ENCODE data around the gene WBP1L. TPM values are rescaled to one million over a fixed set of nuclear protein-coding genes. Genes with fewer than 3 reads are reported as not detected.
A peak's percentile ranks its signal among the peaks of the same experiment; 100 is the strongest.

The WBP1L gene
- total RNA-seq, 4 donors from 2014 or later, result 103 to 204 (median 145) TPM

DNA sequence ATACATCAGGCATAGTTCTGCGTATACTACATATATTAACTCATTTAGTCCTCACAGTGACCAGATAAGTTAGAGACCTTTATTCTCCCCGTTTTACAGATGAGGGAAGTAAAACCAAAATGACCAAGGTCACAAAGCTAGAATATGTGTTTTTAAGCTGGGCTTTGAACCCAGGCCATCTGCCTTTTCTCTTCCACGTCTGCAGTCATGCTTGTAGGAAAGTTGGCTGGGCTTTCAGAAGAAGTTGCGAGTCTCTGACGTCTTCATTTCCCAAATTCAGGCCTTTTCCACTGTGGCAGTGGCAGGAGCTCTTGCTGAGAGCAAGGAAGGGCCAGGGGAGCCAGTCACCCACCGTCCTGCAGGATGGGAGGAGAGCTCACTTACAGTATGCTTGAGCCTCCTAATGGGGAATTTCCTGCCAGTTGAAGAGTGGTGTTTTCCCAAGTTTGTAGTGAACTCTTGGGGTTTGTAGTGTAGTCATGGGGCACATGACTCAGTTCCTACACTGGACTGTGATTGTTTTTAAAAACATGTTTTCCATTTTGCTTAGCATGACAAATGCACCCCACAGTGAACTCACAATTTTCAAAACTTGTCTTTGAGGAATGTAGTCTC, 59.3 kb downstream of the WBP1L start:
- TF ChIP-seq, protein P1, sequence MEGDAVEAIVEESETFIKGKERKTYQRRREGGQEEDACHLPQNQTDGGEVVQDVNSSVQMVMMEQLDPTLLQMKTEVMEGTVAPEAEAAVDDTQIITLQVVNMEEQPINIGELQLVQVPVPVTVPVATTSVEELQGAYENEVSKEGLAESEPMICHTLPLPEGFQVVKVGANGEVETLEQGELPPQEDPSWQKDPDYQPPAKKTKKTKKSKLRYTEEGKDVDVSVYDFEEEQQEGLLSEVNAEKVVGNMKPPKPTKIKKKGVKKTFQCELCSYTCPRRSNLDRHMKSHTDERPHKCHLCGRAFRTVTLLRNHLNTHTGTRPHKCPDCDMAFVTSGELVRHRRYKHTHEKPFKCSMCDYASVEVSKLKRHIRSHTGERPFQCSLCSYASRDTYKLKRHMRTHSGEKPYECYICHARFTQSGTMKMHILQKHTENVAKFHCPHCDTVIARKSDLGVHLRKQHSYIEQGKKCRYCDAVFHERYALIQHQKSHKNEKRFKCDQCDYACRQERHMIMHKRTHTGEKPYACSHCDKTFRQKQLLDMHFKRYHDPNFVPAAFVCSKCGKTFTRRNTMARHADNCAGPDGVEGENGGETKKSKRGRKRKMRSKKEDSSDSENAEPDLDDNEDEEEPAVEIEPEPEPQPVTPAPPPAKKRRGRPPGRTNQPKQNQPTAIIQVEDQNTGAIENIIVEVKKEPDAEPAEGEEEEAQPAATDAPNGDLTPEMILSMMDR (IDR thresholded peaks at IDR 0.05 in 4 of 5, conservative IDR thresholded peaks at IDR 0.05 in 1 of 5), result no peak
- TF ChIP-seq POLR2A (IDR thresholded peaks at IDR 0.05), result no peak
- Histone ChIP-seq H3K27ac (peak overlapping the region; percentile 77 to 100 (median 92)), H3K4me3 (no peak overlapping the region), H3K9me3 (no peaks in the 10 kb centered on the region), H3K27me3 (no peaks in the 10 kb centered on the region), H3K4me1 (peaks cover 70% of the 10 kb centered on the region in 2 donors), H3K36me3 (peaks cover 0 to 18% of the 10 kb centered on the region in 2 donors)
- peak in 1 of 2 donors; percentile 39 for DNase-seq
- intact Hi-C loops (cut with DNase I; ENCODE audit: low total_unique reads), result no loop called here
- peak in 1 of 2 donors; percentile 12 for ATAC-seq
- in situ Hi-C loops (cut with MboI; ENCODE audit: low sequenced_read_pairs in 4 of 4), result loop anchor here in 1 of 4 donors (10.0 kb wide), 1 partner anchor 58 kb away; the partner anchor contains the start of gene WBP1L

DNA sequence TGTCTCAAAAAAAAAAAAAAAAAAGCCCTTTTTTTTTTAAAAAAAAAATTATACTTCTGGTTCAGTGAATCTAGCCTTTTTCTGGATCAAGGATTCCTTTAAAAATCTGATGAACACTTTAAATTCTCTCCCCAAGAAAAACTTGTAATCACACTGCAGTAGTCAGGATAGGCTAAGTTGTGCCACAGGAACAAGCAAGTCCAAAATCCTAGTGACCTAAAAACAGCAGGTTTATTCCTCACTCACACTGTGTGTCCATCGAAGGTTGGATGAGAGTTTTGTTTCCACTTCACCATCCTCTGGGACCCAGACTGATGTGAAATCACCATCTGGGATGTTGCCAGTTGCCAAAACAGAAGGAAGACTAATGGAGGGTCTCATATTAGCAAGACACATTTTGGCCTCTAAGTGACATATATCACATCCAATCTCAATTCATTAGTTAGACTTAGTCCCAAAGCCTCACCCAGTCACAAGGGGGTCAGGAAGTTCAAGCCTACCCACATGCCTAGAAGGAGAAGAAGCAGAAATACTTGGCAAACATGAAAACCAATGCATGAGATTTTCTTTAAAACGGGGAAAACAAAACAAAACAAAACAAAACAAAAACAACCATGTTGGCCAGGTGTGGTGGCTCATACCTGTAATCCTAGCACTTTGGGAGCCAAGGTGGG, 60.8 kb downstream of the WBP1L start:
- TF ChIP-seq, protein P1 (IDR thresholded peaks at IDR 0.05 in 4 of 5, conservative IDR thresholded peaks at IDR 0.05 in 1 of 5), result no peak
- no peak for TF ChIP-seq POLR2A (IDR thresholded peaks at IDR 0.05)
- in situ Hi-C loops (cut with MboI; ENCODE audit: low sequenced_read_pairs in 4 of 4) (loop anchor here in 1 of 4 donors (10.0 kb wide), 1 partner anchor 60 kb away; the partner anchor contains the start of gene WBP1L), intact Hi-C loops (cut with DNase I; ENCODE audit: low total_unique reads) (no loop called here)
- no peaks in the 10 kb centered on the region for H3K9me3 ChIP-seq
- no peaks in the 10 kb centered on the region for H3K27me3 ChIP-seq
- ATAC-seq, result no peak
- peak overlapping the region; percentile 39 to 93 (median 65) for H3K27ac ChIP-seq
- H3K4me3 ChIP-seq, result no peak overlapping the region
- H3K4me1 ChIP-seq, result peaks cover 55 to 64% of the 10 kb centered on the region in 2 donors
- DNase-seq, result no peak
- peaks cover 0 to 7% of the 10 kb centered on the region in 2 donors for H3K36me3 ChIP-seq

DNA sequence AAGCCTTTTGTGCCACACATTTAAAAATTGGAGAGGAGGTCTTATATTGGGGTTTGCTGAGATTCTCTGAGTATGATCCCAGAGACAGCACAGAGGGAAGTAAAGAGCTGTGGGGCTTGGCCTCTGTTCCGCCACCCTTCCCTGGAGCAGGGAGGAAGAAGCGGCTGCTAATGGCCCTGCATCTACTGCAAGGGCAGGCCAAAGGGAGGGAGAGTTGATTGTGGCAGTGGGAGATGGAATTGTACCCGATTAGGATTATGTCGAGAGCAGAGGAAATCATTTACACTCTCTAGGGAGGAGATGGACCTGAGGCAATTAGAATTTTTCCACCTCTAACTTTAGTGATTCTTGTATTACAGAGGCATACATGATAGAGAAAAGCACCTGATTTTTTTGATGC, 64.6 kb downstream of the WBP1L start:
- in situ Hi-C loops (cut with MboI; ENCODE audit: low sequenced_read_pairs in 4 of 4), result loop anchor here in 1 of 4 donors (10.0 kb wide), 1 partner anchor 64 kb away; the partner anchor contains the start of gene WBP1L
- H3K4me3 ChIP-seq, result no peak overlapping the region
- H3K27me3 ChIP-seq, result no peaks in the 10 kb centered on the region
- H3K4me1 ChIP-seq, result peaks cover 22 to 31% of the 10 kb centered on the region in 2 donors
- H3K27ac ChIP-seq, result peak overlapping the region; percentile 1 to 62 (median 30)
- DNase-seq, result no peak
- intact Hi-C loops (cut with DNase I; ENCODE audit: low total_unique reads), result no loop called here
- peaks cover 0 to 42% of the 10 kb centered on the region in 2 donors for H3K36me3 ChIP-seq
- TF ChIP-seq, protein P1 (IDR thresholded peaks at IDR 0.05 in 4 of 5, conservative IDR thresholded peaks at IDR 0.05 in 1 of 5), result no peak
- TF ChIP-seq POLR2A (IDR thresholded peaks at IDR 0.05), result no peak
- H3K9me3 ChIP-seq, result no peaks in the 10 kb centered on the region
- ATAC-seq, result no peak

DNA sequence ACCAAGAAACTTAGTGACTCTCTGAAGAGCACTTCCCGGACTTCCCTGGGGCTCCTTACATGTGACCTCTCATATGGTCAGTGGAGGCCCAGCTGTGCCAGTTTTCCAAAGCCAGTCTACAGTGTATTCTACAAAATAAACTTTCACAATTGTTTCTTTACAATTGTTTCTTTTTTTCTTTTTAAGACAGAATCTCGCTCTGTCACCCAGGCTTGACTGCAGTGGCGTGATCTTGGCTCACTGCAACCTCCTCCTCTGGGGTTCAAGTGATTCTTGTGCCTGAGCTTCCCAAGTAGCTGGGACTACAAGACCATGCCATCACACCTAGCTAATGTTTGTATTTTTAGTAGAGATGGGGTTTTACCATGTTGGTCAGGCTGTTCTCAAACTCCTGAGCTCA, 67.6 kb downstream of the WBP1L start:
- Histone ChIP-seq H3K27me3 (no peaks in the 10 kb centered on the region), H3K4me1 (peaks cover 36 to 45% of the 10 kb centered on the region in 2 donors), H3K4me3 (no peak overlapping the region), H3K27ac (peak overlapping the region; percentile 8 to 86 (median 85)), H3K36me3 (peaks cover 0 to 46% of the 10 kb centered on the region in 2 donors), H3K9me3 (no peaks in the 10 kb centered on the region)
- in situ Hi-C loops (cut with MboI; ENCODE audit: low sequenced_read_pairs in 4 of 4), result loop anchor here in 1 of 4 donors (10.0 kb wide), 1 partner anchor 67 kb away; the partner anchor contains the start of gene WBP1L
- no peak for ATAC-seq
- DNase-seq, result no peak
- TF ChIP-seq POLR2A (IDR thresholded peaks at IDR 0.05), result no peak
- TF ChIP-seq, protein P1 (IDR thresholded peaks at IDR 0.05 in 4 of 5, conservative IDR thresholded peaks at IDR 0.05 in 1 of 5), result no peak
- intact Hi-C loops (cut with DNase I; ENCODE audit: low total_unique reads), result no loop called here
